Liver (tissue), 9 donors: Measurements from ENCODE around the gene ATXN3. TPM values are rescaled to one million over a fixed set of nuclear protein-coding genes. Genes with fewer than 3 reads are reported as not detected.

Experiments
- DNase-seq: peaks from one replicate; pipeline ENCODE4 v3.0.0-alpha.2; 2017; ENCODE audit warnings: low spot score
- H3K27ac ChIP-seq, 2 donors: one replicate each; pipeline ENCODE4 v1.7.0; 2013; ENCODE audit warnings: inconsistent platforms in 2 of 2, low read length in 2 of 2, control low read depth in 1 of 2, low read depth in 1 of 2, mild to moderate bottlenecking in 1 of 2
- H3K27me3 ChIP-seq, 4 donors: one replicate each; pipeline versions ENCODE4 v1.6.1 to v1.7.0; 2013; ENCODE audit warnings: low read length in 3 of 4, inconsistent platforms in 1 of 4, mild to moderate bottlenecking in 1 of 4, moderate library complexity in 1 of 4; ENCODE audit not compliant: control insufficient read depth in 4 of 4, insufficient read depth in 4 of 4
- H3K36me3 ChIP-seq, 4 donors: one replicate each; pipeline versions ENCODE4 v1.6.1 to v1.7.0; 2013; ENCODE audit warnings: low read length in 3 of 4, mild to moderate bottlenecking in 3 of 4, low read depth in 1 of 4, moderate library complexity in 1 of 4; ENCODE audit not compliant: control insufficient read depth in 4 of 4, insufficient read depth in 3 of 4
- H3K4me1 ChIP-seq, 4 donors: one replicate each; pipeline versions ENCODE4 v1.6.1 to v1.7.0; 2013; ENCODE audit warnings: low read length in 3 of 4, mild to moderate bottlenecking in 3 of 4, moderate library complexity in 1 of 4; ENCODE audit not compliant: control insufficient read depth in 4 of 4, insufficient read depth in 4 of 4
- H3K4me3 ChIP-seq, 3 donors: one replicate each; pipeline versions ENCODE4 v1.6.1 to v1.7.0; 2013; ENCODE audit warnings: low read length in 3 of 3, control low read depth in 1 of 3, low read depth in 1 of 3, mild to moderate bottlenecking in 1 of 3
- H3K9ac ChIP-seq, 2 donors: one replicate each; pipeline ENCODE4 v1.7.0; 2013; ENCODE audit warnings: low read length in 2 of 2, mild to moderate bottlenecking in 2 of 2, moderate library complexity in 2 of 2, control low read depth in 1 of 2, low read depth in 1 of 2
- H3K9me3 ChIP-seq, 4 donors: one replicate each; pipeline versions ENCODE4 v1.6.1 to v1.7.0; 2013; ENCODE audit warnings: low read length in 3 of 4; ENCODE audit not compliant: control insufficient read depth in 4 of 4
- ATF3 ChIP-seq: IDR thresholded peaks from 2 replicates; pipeline ENCODE4 v1.6.1; 2016; ENCODE audit warnings: antibody characterized with exemption
- CTCF ChIP-seq: fragments of 150-350 bp; IDR thresholded peaks from 2 replicates; pipeline ENCODE4 v1.5.1; 2017; ENCODE audit warnings: improper control_type of control experiment, low read depth, low read length; ENCODE audit not compliant: missing input control
- EGR1 ChIP-seq, 2 donors: IDR thresholded peaks; 2 replicates each; pipeline ENCODE4 v1.6.1; 2016 to 2018; ENCODE audit warnings: antibody characterized with exemption in 2 of 2, low read depth in 2 of 2
- FOXA1 ChIP-seq: IDR thresholded peaks from 2 replicates; pipeline ENCODE4 v1.6.1; 2016; ENCODE audit warnings: antibody characterized with exemption
- FOXA2 ChIP-seq: IDR thresholded peaks from 2 replicates; pipeline ENCODE4 v1.6.1; 2016; ENCODE audit warnings: antibody characterized with exemption
- GABPA ChIP-seq, 2 donors: IDR thresholded peaks in 1 of 2; conservative IDR thresholded peaks in 1 of 2; 2 replicates each; pipeline ENCODE4 v1.6.1; 2016; ENCODE audit warnings: antibody characterized with exemption in 2 of 2, mild to moderate bottlenecking in 1 of 2, moderate library complexity in 1 of 2
- HNF4A ChIP-seq, 2 donors: conservative IDR thresholded peaks; 2 replicates each; pipeline ENCODE4 v1.6.1; 2016; ENCODE audit warnings: antibody characterized with exemption in 2 of 2, mild to moderate bottlenecking in 2 of 2
- HNF4G ChIP-seq: IDR thresholded peaks from 2 replicates; pipeline ENCODE4 v1.6.1; 2016; ENCODE audit warnings: antibody characterized with exemption
- JUND ChIP-seq, 2 donors: IDR thresholded peaks; 2 replicates each; pipeline ENCODE4 v1.6.1; 2016; ENCODE audit warnings: antibody characterized with exemption in 2 of 2
- MAX ChIP-seq: IDR thresholded peaks from 2 replicates; pipeline ENCODE4 v1.6.1; 2016; ENCODE audit warnings: antibody characterized with exemption
- NR2F2 ChIP-seq: IDR thresholded peaks from 2 replicates; pipeline ENCODE4 v1.6.1; 2016; ENCODE audit warnings: antibody characterized with exemption
- RAD21 ChIP-seq, 2 donors: IDR thresholded peaks; 2 replicates each; pipeline ENCODE4 v1.6.1; 2016; ENCODE audit warnings: antibody characterized with exemption in 2 of 2, mild to moderate bottlenecking in 2 of 2
- REST ChIP-seq: IDR thresholded peaks from 2 replicates; pipeline ENCODE4 v1.6.1; 2016; ENCODE audit warnings: antibody characterized with exemption, mild to moderate bottlenecking
- RXRA ChIP-seq, 2 donors: IDR thresholded peaks; 2 replicates each; pipeline ENCODE4 v1.6.1; 2017 to 2018; ENCODE audit warnings: antibody characterized with exemption in 2 of 2, mild to moderate bottlenecking in 1 of 2
- SP1 ChIP-seq: IDR thresholded peaks from 2 replicates; pipeline ENCODE4 v1.6.1; 2018; ENCODE audit warnings: antibody characterized with exemption, mild to moderate bottlenecking
- TAF1 ChIP-seq: conservative IDR thresholded peaks from 2 replicates; pipeline ENCODE4 v1.6.1; 2016; ENCODE audit warnings: antibody characterized with exemption, mild to moderate bottlenecking
- YY1 ChIP-seq: IDR thresholded peaks from 2 replicates; pipeline ENCODE4 v1.6.1; 2016; ENCODE audit warnings: antibody characterized with exemption, mild to moderate bottlenecking
- ZBTB33 ChIP-seq: IDR thresholded peaks from 2 replicates; pipeline ENCODE4 v1.6.1; 2016; ENCODE audit warnings: antibody characterized with exemption
- WGBS: extraction: QIAGEN DNeasy Blood & Tissue Kit; methylation state at CpG from one replicate; pipeline ENCODE4 v1.1.7; 2013; 5-methylcytosine and 5-hydroxymethylcytosine counted together
- polyA plus RNA-seq, 2 donors: library from polyadenylated mRNA; stranded (reverse) in 1 of 2; unstranded in 1 of 2; fragments of 200-250 nt in 1 of 2; fragments of >200 nt in 1 of 2; fragmentation: Nextera tagmentation in 1 of 2; extraction: Ambion mirVana in 1 of 2; gene quantifications; one replicate each; pipeline versions ENCODE4 v1.2.1 to v1.2.3, GENCODE V29; 2013 to 2015
- total RNA-seq, 2 donors: library from RNA; depleted of rRNA; stranded (reverse); fragments of >200 nt; gene quantifications; one replicate each; pipeline ENCODE4 v1.2.3, GENCODE V29; 2014
- donor health status: healthy.
- donor health status: healthy.
- donor health status: healthy.
- donor health status: healthy.
- donor health status: healthy.

ATXN3 gene
- total and polyA plus RNA-seq, 4 donors: 3.6 to 17.7 (median 9.1) TPM

GRCh38 chr14:92105073-92105892 lies 1.1 kb downstream of the ATXN3 start:
- 54% methylated on average over 16 of the region's 16 CpGs for WGBS
- Histone ChIP-seq H3K4me3 (peak overlapping the region; percentile 89 to 94 (median 92)), H3K9ac (peak overlapping the region; percentile 70 to 94), H3K36me3 (no peaks in the 10 kb centered on the region), H3K4me1 (peaks cover 0 to 13% (median 5%) of the 10 kb centered on the region in 4 donors), H3K27ac (peak overlapping the region; percentile 83 to 93), H3K9me3 (no peaks in the 10 kb centered on the region), H3K27me3 (no peaks in the 10 kb centered on the region)
- no peak for DNase-seq
- TF ChIP-seq RXRA (IDR thresholded peaks at IDR 0.05) (peak in 1 of 2 donors; percentile 3), YY1 (peak; percentile 7), JUND (IDR thresholded peaks at IDR 0.05) (no peak), HNF4A (conservative IDR thresholded peaks at IDR 0.05) (no peak), TAF1 (no peak), NR2F2 (no peak), GABPA (IDR thresholded peaks at IDR 0.05 in 1 of 2, conservative IDR thresholded peaks at IDR 0.05 in 1 of 2) (no peak), FOXA2 (no peak), ATF3 (no peak), ZBTB33 (no peak), MAX (no peak), SP1 (peak; percentile 2), EGR1 (IDR thresholded peaks at IDR 0.05; ENCODE audit: low read depth in 2 of 2) (no peak), FOXA1 (no peak), RAD21 (IDR thresholded peaks at IDR 0.05) (peak in 1 of 2 donors; percentile 2), CTCF (no peak), REST (no peak), HNF4G (no peak)
